T-helper 2 cell treated with Interferon-gamma antibody and Interleukin-4, amounts not matched to agents 100 ng/mL and 5 ng/mL, for 36 hours (primary cell): ENCODE data around the gene RPN2. TPM values are rescaled to one million over a fixed set of nuclear protein-coding genes. Genes with fewer than 3 reads are reported as not detected.
"Not testable (repeated sequence)": the region's sequence is repeated elsewhere in the genome, so short reads cannot be mapped to it uniquely, and the experiment has no call there.

Experiments used
- intact Hi-C: fragments of 100-400 bp; cut with micrococcal nuclease; formaldehyde crosslinking; loops from one replicate; pipeline ENCODE4 v1.15.1; 2023
- total RNA-seq: library from RNA; stranded (reverse); gene quantifications from 2 replicates; pipeline ENCODE4 v1.2.3, GENCODE V29; 2022

The RPN2 gene
- 235 and 241 TPM in 2 replicates for total RNA-seq

GRCh38 chr20:37178839-37179682 is at the start of gene RPN2, which contains the start of gene MROH8:
Gene RPN2 (plus strand): TSS chr20:37179330. CDS start chr20:37179357, 27 bp downstream.
Gene MROH8 (minus strand): TSS chr20:37179548.
- intact Hi-C loops: loop anchor here (1.0 to 10.0 kb wide), 4 partner anchors 13 to 348 kb away; partner anchors contain the start of genes BLCAP and RBL1

- intact Hi-C loops: no loop called here
These were observed 47.6 kb upstream of the RPN2 start for GRCh38 chr20:37131486-37131885.

- intact Hi-C loops: no loop called here
These were observed 45.2 kb upstream of the RPN2 start for GRCh38 chr20:37133952-37134351.

- intact Hi-C loops: no loop called here
These were observed 41.6 kb upstream of the RPN2 start for GRCh38 chr20:37137547-37137946.

- intact Hi-C loops: no loop called here
These were observed 36.4 kb upstream of the RPN2 start for GRCh38 chr20:37142708-37143107.

- intact Hi-C loops: no loop called here
These were observed 34.2 kb upstream of the RPN2 start for GRCh38 chr20:37144856-37145404.

- intact Hi-C loops: no loop called here
These were observed 31.9 kb upstream of the RPN2 start for GRCh38 chr20:37147250-37147649.

- intact Hi-C loops: not testable (repeated sequence)
These were observed 28.3 kb upstream of the RPN2 start for GRCh38 chr20:37150864-37151263.

- intact Hi-C loops: no loop called here
These were observed 27.6 kb upstream of the RPN2 start for GRCh38 chr20:37151529-37151928.

- intact Hi-C loops: no loop called here
These were observed 26.8 kb upstream of the RPN2 start for GRCh38 chr20:37152284-37152683.

GRCh38 chr20:37154684-37155298 is 24.3 kb upstream of the RPN2 start:
- intact Hi-C loops: no loop called here

- intact Hi-C loops: no loop called here
These were observed 23.1 kb upstream of the RPN2 start for GRCh38 chr20:37155987-37156386.

GRCh38 chr20:37158248-37158647 is 20.9 kb upstream of the RPN2 start:
- intact Hi-C loops: no loop called here

- intact Hi-C loops: no loop called here
These were observed 18.4 kb upstream of the RPN2 start for GRCh38 chr20:37160683-37161082.

GRCh38 chr20:37161830-37162549 is 17.1 kb upstream of the RPN2 start:
- intact Hi-C loops: no loop called here

GRCh38 chr20:37162646-37163045 is 16.5 kb upstream of the RPN2 start:
- intact Hi-C loops: no loop called here

GRCh38 chr20:37163832-37164554 is 15.1 kb upstream of the RPN2 start:
- intact Hi-C loops: no loop called here

- intact Hi-C loops: no loop called here
These were observed 14.1 kb upstream of the RPN2 start for GRCh38 chr20:37165031-37165430.

GRCh38 chr20:37166867-37167266 is 12.3 kb upstream of the RPN2 start:
- intact Hi-C loops: no loop called here

GRCh38 chr20:37172836-37173235 is 6.3 kb upstream of the RPN2 start:
- intact Hi-C loops: loop anchor here (10.0 kb wide), 1 partner anchor 158 kb away; no protein-coding TSS in a partner anchor
